GM18870 (cell line): Measurements from ENCODE around the gene TRIO.
"Not testable (repeated sequence)": the region's sequence is repeated elsewhere in the genome, so short reads cannot be mapped to it uniquely, and the experiment has no call there.

Experiments
- ATAC-seq: cut with Tn5 transposase; IDR thresholded peaks from one replicate; pipeline ENCODE4 v1.9.1; 2021; ENCODE audit warnings: moderate library complexity; ENCODE audit not compliant: unreplicated experiment

The TRIO gene

GRCh38 chr5:14420101-14420811 is 277.1 kb downstream of the TRIO start:
- no peak for ATAC-seq

GRCh38 chr5:14421851-14422250 is 278.7 kb downstream of the TRIO start:
- no peak for ATAC-seq

DNA sequence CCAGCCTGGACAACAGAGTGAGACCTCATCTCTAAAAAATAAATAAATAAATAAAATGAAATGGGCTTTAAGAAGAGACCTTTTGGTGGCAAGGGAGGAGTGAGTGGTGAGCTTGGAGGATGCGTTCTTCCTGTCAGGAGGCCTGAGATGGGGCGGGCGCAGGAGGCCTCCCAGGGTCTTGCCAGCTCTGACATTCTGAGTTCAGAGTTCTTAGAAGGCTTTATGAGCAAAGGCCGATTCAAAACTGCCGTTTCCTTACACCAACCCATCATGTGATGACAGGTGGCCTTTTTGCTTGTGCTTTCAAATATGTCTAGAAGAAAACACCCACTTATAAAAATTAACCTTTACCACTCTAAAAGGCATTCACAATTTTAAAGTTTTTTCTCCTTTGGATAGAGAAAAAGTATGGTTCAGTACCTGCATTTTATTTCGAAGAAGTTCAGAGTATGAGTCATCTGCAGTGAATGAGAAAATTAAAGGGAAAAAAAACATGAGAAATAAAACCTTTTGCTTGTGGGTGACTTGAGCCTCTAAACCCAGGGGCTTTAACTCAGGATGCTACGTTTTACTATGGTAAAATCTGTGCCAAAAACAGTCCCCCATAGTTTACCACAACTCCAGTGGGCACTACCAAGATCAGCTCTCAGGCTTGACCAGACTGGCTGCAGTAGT is 281.0 kb downstream of the TRIO start:
- ATAC-seq: no peak

GRCh38 chr5:14425559-14425958 is 282.4 kb downstream of the TRIO start:
- ATAC-seq: no peak

GRCh38 chr5:14426521-14426920 is 283.4 kb downstream of the TRIO start:
- no peak for ATAC-seq

GRCh38 chr5:14428302-14429081 is 285.4 kb downstream of the TRIO start:
- no peak for ATAC-seq

GRCh38 chr5:14429101-14430050 is 286.2 kb downstream of the TRIO start:
- ATAC-seq: no peak

DNA sequence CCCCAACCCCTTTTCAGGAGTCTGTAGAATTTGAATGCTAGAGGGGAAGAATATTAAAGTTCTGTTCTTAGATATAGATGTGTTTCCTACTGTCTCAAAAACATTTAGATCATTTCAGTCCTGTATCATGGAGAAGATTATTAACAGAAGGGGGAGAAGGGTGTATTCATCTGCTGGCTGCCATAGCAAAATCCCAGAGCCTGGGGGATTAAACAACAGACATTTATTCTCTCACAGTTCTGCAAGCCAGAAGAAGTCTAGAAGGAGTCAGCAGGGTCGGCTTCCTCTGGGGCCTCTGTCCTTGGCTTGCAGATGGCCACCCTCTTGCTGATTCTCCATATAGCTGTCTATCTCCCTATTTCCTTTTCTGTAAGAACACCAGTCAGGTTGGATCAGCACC is 288.4 kb downstream of the TRIO start:
- no peak for ATAC-seq

DNA sequence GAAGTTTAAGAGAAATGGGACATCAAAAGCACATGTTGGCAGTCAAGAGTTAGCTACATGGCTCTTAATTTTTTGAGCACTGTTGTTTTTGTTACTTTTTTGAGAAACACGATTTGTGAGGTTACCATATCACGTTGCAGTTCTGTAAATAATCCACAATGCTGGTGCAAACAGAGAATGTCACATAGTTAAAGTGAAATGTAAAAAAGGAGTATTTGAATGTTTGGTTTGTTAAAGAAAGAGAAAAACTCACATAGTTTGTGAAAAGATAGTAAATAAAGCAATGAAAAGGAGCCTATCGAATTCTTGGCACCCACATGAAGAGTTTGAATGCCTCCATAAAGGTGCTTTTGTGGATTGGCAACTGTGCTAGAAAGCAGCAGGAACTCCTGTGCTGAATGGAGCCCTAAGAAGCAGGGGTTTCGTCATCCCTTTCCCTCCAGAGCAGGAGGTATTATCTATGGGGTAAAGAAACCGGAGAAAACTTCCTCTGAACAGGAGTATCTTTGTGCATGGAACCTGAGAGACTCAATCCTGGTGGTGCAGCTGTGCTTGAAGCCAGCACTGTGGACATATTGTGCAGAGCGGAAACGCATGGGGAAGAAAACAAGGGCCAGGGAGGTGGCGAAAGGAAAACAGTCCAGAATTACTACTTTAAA is 289.9 kb downstream of the TRIO start:
- ATAC-seq: no peak

DNA sequence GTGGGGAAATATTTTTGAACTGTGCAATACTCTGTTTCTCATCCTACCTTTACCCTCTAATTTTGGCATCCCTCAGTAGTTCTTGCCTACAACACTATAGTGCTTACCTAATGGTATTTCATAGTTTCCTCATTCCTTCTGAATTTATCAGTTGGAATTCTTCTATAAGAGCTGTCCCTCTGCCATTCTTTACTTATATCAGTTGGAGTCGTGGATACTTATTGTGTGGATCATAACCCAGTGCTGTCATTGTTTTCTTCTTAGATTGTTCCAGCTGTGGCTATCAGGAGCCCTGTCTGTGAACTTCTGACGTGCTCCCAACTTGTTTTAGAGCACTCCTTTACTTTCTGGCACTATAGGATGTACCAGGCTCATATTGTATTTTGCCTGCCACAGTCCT is 292.3 kb downstream of the TRIO start:
- no peak for ATAC-seq

- ATAC-seq: not testable (repeated sequence)
Observed at GRCh38 chr5:14436122-14436521, 293.0 kb downstream of the TRIO start.

DNA sequence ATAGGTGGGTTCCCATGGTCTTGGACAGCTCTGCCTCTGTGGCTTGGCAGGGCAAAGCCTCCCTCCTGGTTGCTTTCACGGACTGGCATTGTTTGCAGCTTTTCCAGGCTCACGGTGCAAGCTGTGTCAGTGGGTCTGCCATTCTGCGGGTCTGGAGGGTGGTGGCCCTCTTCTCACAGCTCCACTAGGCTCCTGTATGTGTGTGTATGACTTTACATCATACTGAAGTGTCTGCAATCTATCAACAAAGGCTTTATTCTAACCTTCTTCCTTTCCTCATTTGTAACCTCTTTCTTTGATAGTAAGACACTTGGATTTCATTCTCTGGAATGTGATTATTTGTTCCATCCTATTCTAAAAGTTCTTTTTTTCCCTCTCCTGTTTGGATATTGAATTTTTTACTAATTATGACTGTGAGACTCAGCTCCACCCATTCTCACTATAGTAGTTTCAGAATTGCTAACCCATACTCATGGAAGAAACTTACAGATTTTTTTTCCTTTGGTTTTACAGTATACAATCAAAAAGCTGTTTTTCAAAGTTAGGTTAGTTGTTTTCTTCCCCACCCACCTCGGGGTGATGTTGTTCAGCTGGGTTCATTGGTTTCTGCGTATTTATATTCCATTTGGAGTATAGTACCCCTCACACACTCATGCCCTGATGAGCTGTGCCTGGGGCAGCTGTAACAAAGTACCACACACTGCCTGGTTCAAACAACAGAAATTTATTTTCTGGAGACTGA is 293.8 kb downstream of the TRIO start:
- ATAC-seq: no peak

GRCh38 chr5:14438195-14438606 is 295.1 kb downstream of the TRIO start:
- no peak for ATAC-seq

GRCh38 chr5:14439087-14439871 is 296.1 kb downstream of the TRIO start:
- ATAC-seq: no peak

- no peak for ATAC-seq
Observed at GRCh38 chr5:14440223-14440581, 297.1 kb downstream of the TRIO start.

- no peak for ATAC-seq
Observed at GRCh38 chr5:14440582-14441431, 297.7 kb downstream of the TRIO start.

GRCh38 chr5:14441641-14442040 is 298.5 kb downstream of the TRIO start:
- ATAC-seq: no peak

DNA sequence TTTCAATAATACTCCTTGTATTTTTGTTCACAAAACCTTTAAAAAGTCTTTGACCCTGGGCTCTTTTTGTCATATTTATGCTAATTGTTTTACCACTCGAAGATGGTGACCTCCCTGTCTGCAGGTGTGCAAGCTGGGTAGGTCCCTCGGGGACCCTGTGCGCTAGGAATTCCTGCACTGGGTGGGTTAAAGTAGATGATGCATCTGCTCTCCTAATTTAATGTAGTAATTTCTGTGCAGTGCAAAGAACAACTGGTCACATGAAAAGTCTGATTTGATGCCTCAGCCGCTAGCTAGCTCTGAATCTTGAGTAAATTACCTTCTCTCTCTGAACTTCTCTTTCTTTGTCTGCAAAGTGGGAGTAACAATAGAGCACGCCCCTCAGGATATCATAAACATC is 299.4 kb downstream of the TRIO start:
- no peak for ATAC-seq
